ENCODE measurements around the gene ADPRM.
"Not testable (repeated sequence)": the region's sequence is repeated elsewhere in the genome, so short reads cannot be mapped to it uniquely, and the experiment has no call there.

Gene ADPRM, protein sequence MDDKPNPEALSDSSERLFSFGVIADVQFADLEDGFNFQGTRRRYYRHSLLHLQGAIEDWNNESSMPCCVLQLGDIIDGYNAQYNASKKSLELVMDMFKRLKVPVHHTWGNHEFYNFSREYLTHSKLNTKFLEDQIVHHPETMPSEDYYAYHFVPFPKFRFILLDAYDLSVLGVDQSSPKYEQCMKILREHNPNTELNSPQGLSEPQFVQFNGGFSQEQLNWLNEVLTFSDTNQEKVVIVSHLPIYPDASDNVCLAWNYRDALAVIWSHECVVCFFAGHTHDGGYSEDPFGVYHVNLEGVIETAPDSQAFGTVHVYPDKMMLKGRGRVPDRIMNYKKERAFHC

DNA sequence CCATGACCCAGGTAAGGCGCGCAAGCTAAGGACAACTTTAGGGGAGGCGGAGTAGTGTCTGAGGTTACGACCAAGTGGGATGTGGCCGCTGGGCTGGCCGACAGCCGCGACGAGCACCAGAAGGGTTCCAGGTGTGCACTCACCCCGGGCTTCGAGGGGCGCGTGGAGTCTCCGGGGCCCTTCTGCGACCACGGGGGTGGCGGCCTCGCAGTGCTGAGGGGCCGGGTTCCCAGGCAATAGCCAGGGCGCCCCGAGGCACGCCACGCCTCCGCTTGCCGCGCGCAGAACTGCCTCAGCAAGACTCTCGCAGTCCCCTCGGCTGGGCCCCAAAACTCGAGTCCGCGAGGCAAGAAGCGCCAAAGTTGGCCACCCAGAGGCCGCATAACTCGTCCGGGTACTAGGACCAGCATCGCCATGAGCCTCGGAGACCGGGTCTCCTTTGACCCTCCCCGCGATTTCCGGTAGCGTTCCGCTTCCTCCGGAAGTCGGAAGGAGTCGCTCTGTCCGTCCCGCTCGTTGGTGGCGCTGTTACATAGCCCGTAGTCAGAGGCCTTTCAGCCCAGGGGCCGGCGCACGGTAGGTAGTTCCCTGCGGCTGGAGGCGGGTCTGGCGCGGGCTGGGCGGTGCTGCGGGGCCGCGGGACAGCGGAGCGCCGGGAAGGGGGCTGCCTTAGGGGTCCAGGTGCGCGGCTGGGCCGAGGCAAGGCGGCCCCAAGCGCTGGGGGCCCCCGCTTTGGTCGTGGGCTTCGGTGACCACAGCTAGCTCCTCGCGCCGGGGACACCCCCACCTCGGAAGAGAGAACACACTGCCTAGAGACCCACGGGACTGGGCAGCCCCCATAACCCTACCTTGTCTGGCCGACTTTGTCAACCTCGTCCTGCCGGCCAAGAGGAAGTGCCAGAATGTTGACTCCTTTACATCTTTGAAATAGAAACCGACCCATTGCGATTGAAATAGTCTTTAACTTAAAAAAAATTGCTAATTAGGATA is at the start of gene ADPRM, which contains the start of gene SCO1:
ADPRM (plus strand) TSS at position 503 of the 990 bp plus-strand sequence. CDS start 7,333 bp downstream, outside the sequence.
SCO1 (minus strand) TSS at position 442 of the 990 bp plus-strand sequence; CDS start at position 416, 26 bp downstream.
- peak; percentile 75 for DNase-seq

DNA sequence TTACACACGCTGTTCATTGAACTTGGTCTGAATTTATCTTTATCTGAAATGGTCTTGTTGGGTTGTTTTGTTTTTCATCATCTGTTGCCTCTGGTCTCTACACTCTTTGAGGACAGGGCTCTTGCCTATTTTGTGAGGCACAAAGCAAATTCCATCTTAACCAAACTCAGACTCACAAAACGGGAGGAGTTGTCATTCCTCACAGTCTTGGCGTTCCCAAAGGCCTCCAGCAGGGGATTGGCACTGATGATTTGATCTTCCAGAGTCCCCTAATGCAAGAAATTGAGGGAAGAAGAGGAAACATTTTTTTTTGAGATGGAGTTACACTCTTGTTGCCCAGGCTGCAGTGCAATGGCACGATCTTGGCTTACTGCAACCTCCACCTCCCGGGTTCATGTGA is 49.0 kb upstream of the ADPRM start:
- DNase-seq: no peak

DNA sequence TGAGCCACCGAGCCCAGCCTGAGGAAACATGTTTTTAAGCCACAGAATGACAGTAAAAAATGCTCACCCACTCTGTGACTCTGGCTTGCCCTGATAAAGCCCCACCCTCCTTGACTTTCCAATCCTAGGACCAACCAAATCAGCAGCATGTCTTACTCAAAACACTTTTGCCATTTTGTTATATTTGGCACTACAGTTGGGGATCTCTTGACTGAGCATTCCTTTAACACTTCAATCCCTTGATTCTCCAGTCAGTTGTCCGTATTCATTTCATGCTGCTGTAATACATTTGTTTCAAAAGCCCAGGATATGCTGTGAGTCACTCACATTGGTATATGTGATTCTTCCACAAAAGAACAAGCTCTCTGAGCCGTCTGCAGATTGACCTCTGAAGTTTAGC is 48.4 kb upstream of the ADPRM start:
- no peak for DNase-seq

DNA sequence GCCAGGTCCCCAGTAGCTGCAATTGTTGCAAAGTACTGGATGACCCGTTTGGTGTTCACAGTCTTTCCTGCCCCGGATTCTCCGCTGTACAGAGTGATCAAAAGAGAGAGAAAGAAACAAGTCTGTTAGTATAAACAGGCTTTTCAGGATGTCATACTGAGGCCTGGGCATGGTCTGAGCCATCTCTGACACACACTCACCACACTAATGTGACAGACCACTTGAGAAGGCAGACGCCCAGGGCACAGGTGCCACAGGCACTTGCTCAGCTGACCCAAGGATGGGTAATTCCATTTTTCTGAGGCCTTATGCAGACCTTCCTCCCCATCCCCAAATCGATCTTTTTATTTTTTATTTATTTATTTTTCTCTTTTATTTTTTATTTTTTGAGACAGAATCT is 47.8 kb upstream of the ADPRM start:
- no peak for DNase-seq

DNA sequence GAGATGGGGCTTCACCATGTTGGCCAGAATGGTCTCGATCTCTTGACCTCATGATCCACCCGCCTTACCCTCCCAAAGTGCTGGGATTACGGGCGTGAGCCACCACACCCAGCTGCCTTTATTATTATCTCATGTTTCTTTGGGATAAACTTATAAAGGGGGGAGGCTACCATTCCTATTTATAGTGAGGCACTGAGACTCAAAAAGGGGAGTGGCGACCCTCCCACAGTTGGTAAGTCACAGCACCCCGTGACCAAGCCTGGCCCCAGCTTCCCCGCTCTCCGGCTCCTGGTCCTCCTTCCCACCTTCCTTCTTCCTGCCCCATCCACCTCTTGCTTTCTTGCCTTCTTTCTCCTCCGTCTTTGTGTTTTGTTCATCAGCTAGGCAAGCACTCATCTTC is 45.5 kb upstream of the ADPRM start:
- no peak for DNase-seq

DNA sequence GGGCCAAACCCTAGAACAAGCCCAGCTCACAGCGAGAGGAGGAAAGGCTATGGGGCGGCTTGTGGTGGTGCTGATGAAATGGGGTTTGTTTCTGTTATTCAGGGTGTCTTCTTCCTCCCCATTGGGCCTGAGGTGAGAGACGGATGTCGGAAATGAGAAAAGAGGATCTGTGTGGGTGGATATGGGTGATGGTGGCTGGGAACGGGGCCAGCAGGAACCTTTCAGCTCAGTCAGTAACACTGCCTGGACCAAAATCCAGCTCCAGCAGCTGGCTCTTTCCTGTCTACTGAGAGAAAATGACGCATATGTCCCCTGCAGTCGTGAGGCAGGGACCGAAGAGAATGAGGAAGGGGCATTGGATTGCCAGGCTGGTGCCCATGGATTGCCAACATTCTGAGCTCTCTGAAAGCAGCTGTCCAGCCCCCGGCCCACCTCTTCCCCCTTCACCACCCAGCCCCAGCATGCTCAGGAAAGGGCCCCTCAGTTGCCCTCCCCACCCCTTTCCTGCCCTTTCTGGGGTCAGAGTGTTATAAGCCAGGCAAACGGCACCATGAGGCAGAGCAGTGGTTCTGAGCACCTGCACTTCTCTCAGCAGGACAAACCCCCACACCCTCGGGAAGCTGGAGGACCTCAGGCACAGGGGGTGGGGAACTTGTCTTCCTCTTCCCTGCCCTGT is 44.3 kb upstream of the ADPRM start:
- DNase-seq: peak; percentile 51

DNA sequence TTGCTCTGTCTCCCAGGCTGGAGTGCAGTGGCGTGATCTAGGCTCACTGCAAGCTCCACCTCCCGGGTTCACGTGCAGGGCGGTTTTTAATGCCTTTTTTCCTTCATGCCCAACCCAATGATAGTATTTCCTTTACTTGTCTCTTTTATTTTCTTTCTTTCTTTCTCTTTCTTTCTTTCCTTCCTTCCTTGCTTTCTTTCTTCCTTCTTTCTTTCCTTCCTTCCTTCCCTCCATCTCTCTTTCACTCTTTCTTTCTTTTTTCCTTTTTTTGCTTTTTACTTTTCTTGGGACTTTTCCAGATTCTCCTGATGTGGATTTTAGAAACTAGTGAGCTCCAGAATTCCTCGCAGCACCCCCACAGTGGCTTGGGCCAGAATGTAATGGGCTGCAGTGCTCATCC is 43.4 kb upstream of the ADPRM start:
- no peak for DNase-seq

DNA sequence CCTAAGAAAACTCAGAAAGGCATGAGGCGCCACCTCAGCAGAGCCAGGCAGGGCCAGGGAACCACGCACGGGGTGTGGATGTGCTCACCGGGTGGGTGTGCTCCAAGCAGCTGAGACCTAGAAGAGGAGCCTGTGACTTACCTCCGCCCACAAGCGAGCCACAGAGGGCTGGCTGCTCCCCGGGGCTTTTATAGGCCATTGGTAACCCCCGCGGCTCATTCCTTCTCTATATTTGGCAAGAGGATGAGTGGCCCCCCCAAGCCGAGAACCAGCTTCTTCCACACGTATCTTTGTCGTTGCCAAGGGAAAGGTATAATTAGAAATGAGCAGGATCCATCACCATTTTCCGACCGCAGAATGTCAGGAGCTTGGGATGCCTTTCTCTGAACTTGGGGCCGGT is 40.2 kb upstream of the ADPRM start, which contains the start of gene MYH3:
MYH3 (minus strand) TSS at position 162 of the 400 bp plus-strand sequence. CDS start 2,245 bp downstream, outside the sequence.
- no peak for DNase-seq

DNA sequence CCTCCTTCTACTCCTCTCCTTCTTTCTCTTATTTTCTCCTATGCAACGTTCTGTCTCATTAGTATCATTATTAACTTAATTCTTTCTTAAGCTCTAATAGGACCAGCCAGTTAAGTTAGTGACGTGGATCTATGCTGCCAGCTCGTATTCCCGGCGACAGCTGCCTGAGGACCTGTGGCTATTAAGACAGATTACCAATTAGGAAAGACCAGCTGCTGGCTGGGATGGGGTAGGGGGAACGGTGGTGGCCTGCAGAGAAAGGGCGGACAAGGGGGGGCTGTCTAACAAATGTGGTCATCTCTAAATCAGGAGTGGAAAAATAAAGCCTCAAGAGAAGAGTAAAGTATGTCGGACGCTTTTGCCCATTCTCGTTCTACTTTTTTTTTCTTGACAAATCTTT is 39.5 kb upstream of the ADPRM start:
- DNase-seq: no peak

DNA sequence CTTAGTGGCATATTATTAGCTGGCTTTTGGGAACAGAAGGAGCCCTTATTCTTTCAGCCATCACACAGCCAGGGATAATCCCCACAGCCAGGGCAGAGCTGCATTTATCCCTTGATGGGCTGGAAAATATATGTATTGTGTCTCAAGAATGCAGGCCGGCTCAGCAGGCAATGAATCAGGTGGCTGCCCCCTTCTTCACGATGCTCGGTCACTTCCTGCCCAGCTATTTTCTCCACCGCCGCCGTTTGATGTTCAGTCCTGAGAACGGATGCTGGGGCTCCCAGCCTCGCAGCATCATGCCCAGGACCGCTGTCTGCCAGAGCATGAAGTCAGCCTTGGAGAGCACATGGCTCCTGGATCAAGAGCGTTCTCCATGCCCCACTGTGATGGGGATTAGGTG is 36.0 kb upstream of the ADPRM start:
- DNase-seq: no peak

DNA sequence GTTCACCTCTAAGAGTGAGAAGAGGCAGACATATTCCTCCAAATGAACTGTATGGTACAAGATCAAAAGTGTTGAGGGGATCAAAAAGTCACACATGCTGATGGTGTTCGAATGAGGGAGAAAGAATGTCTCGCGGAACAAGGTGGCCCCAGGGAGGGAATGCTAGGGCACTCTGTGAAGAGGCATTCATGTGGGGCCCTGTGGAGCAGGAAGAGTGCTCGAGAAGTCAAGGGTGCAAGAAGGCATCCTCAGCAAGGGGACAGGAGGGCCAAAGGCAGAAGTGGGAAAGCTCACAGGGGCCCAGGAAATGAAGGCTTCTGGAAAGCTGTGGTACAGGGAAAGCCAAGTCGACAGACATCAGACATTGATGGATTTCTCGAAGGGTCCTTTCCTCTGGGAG is 34.2 kb upstream of the ADPRM start:
- no peak for DNase-seq

DNA sequence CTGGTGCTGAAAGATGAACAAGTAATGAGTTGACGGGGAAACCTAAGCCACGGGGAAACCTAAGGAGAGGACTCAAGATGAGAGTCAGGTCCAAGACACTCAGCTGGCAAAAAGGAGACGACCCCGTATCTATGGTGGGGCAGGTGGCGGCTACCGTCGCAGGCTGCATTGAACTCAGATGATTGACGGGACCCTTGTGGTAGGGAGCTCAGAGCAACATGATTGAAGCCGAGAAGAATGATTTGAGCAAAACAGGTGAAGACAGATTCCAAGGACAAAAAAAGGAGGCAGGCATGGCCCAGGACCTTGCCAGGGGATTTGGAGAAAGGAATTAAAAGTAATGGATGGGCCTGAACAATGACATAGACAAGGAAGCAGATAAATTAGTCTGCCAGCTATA is 32.8 kb upstream of the ADPRM start:
- no peak for DNase-seq

DNA sequence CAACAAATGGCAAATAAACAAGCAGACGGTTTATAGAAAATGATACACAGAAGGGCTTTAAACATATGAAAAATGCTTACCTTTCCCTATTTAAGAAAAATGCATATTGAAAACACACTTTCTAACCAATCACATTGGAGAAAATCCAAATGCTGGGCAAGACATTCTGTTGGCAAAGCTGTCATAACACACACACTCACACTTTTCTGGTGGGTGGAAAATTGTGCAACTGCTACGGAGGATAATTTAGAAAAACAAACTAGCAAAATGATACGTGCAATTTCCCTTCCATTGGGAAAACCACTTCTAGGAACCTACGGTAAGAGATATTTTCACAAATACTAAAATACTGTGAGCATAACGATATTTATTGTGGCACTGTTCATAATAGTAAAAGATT is 30.5 kb upstream of the ADPRM start:
- no peak for DNase-seq

DNA sequence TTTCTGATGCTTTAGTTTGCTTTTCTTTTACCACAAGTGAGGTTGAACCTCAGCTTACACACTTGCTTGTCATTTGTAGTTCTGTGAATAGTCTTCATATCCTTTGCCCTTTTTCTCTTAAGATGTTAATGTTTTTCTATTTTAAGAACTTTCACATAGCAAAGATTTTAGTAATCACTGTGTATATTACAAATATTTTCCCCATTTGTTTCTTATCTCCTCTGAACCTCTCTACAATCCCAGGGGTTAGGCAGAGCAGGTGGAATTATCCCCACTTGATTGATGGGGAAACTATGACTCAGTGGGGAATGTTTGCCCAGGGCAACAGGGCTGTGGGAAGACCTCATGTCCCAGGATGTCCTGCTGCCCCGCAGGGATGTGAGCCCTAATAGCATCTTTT is 28.6 kb upstream of the ADPRM start:
- DNase-seq: no peak

DNA sequence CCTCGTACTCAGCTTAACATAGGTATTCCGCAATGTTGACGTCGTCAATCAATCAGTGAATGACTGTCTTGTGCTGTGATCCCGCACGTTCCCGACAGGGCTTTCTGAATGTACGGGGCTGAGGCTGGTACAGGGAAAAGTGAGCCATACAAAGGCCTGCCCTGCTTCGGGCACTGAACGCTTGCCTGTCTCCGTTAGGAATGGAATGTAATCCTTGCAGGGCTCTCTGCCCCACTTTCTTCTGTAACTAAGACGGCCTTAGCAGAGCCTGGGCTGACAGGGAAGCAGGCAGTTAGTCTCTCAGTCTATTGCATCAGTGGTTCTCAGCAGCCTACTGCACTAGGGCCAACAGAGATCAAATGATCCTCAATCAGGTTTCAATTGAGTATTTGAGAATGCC is 24.1 kb upstream of the ADPRM start:
- DNase-seq: no peak

DNA sequence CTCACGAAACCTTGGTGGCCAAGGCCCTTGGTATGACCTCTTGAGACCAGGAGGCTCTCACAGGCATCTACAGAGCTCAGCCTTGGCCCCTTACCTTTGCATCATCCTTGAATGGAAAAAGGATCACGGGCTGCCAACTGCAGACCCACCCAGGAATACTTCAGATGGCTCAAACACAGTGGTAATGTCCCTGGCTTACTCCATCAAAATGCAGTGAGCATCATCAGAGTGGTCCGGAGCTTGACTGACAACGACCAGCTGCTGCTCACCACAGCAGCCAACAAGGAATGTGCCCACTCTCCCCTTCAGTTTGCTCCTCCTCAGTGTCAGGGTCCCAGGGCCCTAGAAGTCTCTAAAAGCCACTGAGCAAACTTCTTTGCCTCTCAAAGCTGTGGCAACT is 22.7 kb upstream of the ADPRM start:
- DNase-seq: no peak

DNA sequence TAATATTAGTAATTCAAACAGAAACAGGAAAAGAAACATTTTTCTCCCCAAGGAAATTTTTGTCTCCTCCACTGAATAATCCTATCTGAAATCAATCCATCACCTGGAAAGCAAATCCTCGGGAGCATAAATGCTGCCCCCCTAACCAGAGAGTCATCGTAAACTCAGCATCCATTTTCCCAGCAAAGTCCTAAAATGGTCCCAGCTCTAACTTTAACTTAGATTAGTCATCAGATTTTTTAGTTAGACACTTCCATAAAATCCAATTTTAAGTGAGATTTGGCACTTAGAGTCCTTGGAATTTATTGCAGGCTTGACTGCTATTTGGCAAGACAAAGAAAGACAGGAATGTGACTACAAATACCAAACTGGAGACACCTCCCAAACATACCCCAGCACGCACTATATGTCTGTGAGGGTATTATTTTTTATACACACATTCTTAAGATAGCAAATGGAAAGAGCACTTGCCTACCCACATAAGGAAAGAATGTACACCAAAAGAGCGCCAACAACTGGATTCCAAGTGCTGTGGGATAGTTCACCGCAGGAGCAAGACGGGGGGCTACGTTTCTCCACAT is 15.4 kb upstream of the ADPRM start:
- no peak for DNase-seq

DNA sequence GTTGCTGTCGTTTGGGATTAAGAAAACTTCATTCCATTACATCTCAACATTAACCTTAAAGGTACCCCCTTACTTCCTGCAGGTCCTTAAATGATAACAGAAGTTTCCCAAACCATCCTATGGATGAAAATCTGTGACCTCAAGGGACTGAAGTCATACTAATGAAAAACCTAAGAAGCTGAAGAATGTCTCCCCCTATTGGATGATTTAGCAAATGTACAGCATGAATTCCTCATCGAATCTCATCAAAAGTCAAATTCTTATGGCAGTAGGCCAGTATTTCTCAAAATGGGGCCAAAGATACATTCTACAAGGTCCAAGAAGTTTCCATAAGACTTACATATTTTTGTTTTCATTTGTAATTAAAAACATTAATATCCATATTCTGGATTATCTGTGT is 13.5 kb upstream of the ADPRM start:
- no peak for DNase-seq

DNA sequence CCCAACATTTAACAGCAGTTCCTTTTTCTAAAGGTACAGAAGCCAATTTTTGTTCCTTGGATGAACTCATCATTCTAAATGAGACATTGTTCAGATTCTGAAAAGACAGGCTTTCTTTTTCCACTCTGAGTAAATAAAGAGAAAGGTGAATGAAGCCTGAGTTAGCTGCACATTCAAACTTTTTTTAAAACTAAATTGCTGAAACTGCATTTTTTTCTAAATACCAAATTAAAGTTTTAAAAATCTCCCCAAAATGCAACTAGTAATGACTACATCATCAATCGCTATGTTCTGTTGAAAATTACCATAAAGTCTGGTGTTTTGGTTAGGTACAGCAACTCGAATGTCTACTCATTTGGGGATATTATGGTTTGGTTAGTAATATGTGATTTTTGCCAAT is 9.9 kb upstream of the ADPRM start:
- DNase-seq: no peak

DNA sequence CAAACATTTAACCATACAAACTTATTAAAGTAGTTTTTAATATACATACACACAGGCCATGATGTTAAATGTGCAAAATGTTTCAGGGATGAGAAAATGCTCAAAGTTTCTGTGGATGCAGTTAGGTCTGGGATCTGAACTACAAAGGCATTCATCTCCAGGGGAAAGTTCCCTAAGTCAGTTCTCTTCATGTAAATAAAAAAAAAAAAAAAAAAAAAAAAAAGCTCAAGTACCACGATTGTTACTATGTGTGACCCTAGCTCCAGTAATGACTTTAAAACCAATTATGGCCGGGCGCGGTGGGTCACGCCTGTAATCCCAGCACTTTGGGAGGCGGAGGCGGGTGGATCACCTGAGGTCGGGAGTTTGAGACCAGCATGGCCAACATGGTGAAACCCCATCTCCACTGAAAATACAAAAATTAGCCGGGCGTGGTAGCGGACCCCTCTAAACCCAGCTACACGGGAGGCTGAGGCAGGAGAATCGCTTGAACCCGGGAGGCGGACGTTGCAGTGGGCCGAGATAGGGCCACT is 1.5 kb upstream of the ADPRM start:
- not testable (repeated sequence) for DNase-seq

DNA sequence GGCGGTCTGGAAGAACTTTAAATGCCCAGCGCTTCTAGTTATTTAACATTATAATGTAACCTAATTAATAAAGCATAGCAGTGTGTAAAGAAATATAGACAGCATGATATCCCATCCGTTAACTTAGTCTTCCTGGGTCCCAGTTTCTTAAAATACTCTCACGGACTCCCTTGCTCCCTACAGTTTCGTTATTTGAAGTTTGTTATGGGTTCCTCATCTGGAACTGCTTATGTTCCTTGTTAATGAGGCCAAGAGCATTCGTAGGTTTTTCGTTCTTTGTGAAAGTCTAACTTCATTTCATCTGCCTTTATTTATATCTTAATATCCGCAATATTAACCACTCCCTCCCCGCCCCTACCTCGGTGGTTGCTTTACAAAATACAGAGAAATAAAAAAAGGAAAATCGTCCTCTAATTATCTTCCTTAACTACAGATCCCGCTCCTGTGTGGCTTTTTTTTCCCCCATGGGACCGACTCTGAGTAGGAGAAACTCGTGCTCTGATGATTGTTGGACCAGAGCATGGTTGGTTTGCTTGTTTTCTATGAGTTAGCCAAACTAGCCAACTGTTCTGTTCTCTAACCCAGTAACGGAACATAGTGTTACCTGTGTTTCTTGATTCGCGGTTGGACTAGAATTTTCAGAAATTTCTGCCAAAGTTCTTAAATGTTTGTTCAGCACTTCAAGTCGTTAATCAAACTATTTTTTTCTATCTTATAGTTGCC is 863 bp downstream of the ADPRM start:
- DNase-seq: peak; percentile 11

DNA sequence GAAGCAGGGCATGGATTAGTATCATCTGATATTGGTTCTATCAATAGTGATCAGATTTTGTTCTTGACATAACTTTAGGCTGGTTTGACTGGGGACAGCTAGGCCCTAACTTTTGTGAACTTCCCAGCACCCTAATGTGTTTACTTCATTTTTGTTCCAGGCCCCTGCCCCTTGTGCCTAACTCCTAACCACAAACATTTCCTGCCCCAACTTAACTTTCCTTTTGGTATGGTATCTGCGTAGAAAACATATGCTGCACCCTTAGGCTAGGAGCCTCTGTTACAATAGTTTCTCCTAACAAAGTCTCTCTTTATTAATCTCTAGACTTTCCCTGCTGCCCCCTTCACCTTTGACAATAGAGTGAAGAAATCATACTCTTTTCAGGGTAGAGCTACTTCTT is 2.5 kb downstream of the ADPRM start:
- DNase-seq: peak; percentile 51

Data from GF-D8 (cell line).